HepG2 (cell line): ENCODE data around the gene ZSCAN31. TPM values are rescaled to one million over a fixed set of nuclear protein-coding genes. Genes with fewer than 3 reads are reported as not detected.
A peak's percentile ranks its signal among the peaks of the same experiment; 100 is the strongest.

Experiments
- ATAC-seq: fragments of 200-7000 bp; cut with Tn5 transposase; 3 replicates; pipeline ENCODE4 v1.9.1; 2020; ENCODE audit warnings: mild to moderate bottlenecking, moderate library complexity
- BruUV-seq: library from RNA; stranded (reverse); fragments of 400-500 nt; replicated peaks from 2 replicates; lab custom pipeline; 2021; lab: Mats Ljungman, UMichigan
- CTCF ChIA-PET: fragments of 300-600 bp; formaldehyde crosslinking; extraction: SDS; loops from one replicate; lab custom pipeline; 2021; ENCODE audit warnings: low total read pairs, inconsistent platforms, low intra/inter-chr PET ratio; lab: Yijun Ruan, JAX
- POLR2A ChIA-PET: fragments of 350-600 bp; sonication (Branson Sonifier 250); formaldehyde crosslinking; loops from one replicate; lab custom pipeline; 2020; ENCODE audit warnings: antibody characterized with exemption, inconsistent platforms; lab: Yijun Ruan, JAX
- DNase-seq: peaks from one replicate; pipeline ENCODE4 v3.0.0-alpha.2; 2015; ENCODE audit warnings: low spot score
- FAIRE-seq: peaks from 3 replicates; lab custom pipeline; 2011; peaks lifted over from hg19 to GRCh38; lab: Jason Lieb, UNC
- H2AFZ ChIP-seq: one replicate; pipeline ENCODE4 v1.6.1; 2011; ENCODE audit warnings: low read length, inconsistent platforms
- H3K27ac ChIP-seq: fragments of 300-600 bp; 3 replicates; pipeline ENCODE4 v1.8.0; 2011; ENCODE audit warnings: mixed run types, mild to moderate bottlenecking, mixed read lengths, low read length, inconsistent platforms; ENCODE audit not compliant: insufficient read depth; ENCODE audit errors: extremely low read length
- H3K27me3 ChIP-seq, 2 experiments: fragments of 200-600 bp in 1 of 2; 2 replicates in 1 of 2; 3 replicates in 1 of 2; pipeline versions ENCODE4 v1.6.0 to v1.8.0; 2011; ENCODE audit warnings: low read length in 2 of 2, mild to moderate bottlenecking in 2 of 2, moderate library complexity in 2 of 2, inconsistent platforms in 1 of 2; ENCODE audit not compliant: insufficient read depth in 2 of 2, control insufficient read depth in 1 of 2
- H3K36me3 ChIP-seq, 2 experiments: fragments of 200-600 bp in 1 of 2; replicated peaks in 1 of 2; 2 replicates in 1 of 2; 3 replicates in 1 of 2; pipeline versions ENCODE4 v1.5.1 to v1.8.0; 2011; ENCODE audit warnings: low read length in 2 of 2, inconsistent platforms in 1 of 2; ENCODE audit not compliant: insufficient read depth in 2 of 2, control insufficient read depth in 1 of 2
- H3K4me1 ChIP-seq: 2 replicates; pipeline ENCODE4 v1.5.1; 2012; ENCODE audit warnings: low read length, inconsistent platforms; ENCODE audit not compliant: insufficient read depth
- H3K4me2 ChIP-seq: 2 replicates; pipeline ENCODE4 v1.6.0; 2011; ENCODE audit warnings: low read depth, low read length, inconsistent platforms
- H3K4me3 ChIP-seq, 3 experiments: fragments of 200-600 bp in 1 of 3; sonication (generic), shearing (Covaris generic) in 1 of 3; replicated peaks in 1 of 3; 2 replicates each; pipeline ENCODE4 v1.5.1; 2011 to 2016; ENCODE audit warnings: low read length in 3 of 3, inconsistent platforms in 2 of 3, low read depth in 2 of 3, mild to moderate bottlenecking in 2 of 3, control low read depth in 1 of 3, mixed read lengths in 1 of 3; ENCODE audit not compliant: insufficient read depth in 1 of 3
- H3K79me2 ChIP-seq: one replicate; pipeline ENCODE4 v1.6.1; 2011; ENCODE audit warnings: low read length, inconsistent platforms; ENCODE audit not compliant: insufficient read depth
- H3K9ac ChIP-seq: 2 replicates; pipeline ENCODE4 v1.6.0; 2011; ENCODE audit warnings: mild to moderate bottlenecking, low read depth, low read length, inconsistent platforms; ENCODE audit not compliant: insufficient read depth
- H3K9me3 ChIP-seq: 2 replicates; pipeline ENCODE4 v1.5.1; 2012; ENCODE audit warnings: mild to moderate bottlenecking, low read length
- H4K20me1 ChIP-seq: 2 replicates; pipeline ENCODE4 v1.6.0; 2011; ENCODE audit warnings: inconsistent platforms, mild to moderate bottlenecking, low read length, moderate library complexity; ENCODE audit not compliant: insufficient read depth
- ARID2 ChIP-seq: sonication (generic); formaldehyde crosslinking; IDR thresholded peaks from 2 replicates; pipeline ENCODE4 v1.8.1; 2022; ENCODE audit warnings: mild to moderate bottlenecking, missing genetic modification reagents, borderline replicate concordance
- KLF9 ChIP-seq: IDR thresholded peaks from 2 replicates; pipeline ENCODE4 v1.6.1; 2016; ENCODE audit warnings: low read depth
- MAF1 ChIP-seq: sonication (generic); formaldehyde crosslinking; IDR thresholded peaks from 2 replicates; pipeline ENCODE4 v1.5.0; 2020; ENCODE audit warnings: missing genetic modification reagents, borderline replicate concordance
- MAFK ChIP-seq, 2 experiments: IDR thresholded peaks in 1 of 2; conservative IDR thresholded peaks in 1 of 2; 2 replicates each; pipeline ENCODE4 v1.6.1; 2011; ENCODE audit warnings: improper control_type of control experiment in 2 of 2, low read length in 2 of 2
- MIER2 ChIP-seq: IDR thresholded peaks from 2 replicates; pipeline ENCODE4 v1.6.1; 2016; ENCODE audit warnings: missing biosample characterization, missing genetic modification reagents
- MIXL1 ChIP-seq: IDR thresholded peaks from 2 replicates; pipeline ENCODE4 v1.6.1; 2016
- MTF2 ChIP-seq: sonication (generic); formaldehyde crosslinking; IDR thresholded peaks from 2 replicates; pipeline ENCODE4 v1.5.0; 2020; ENCODE audit warnings: missing genetic modification reagents, borderline replicate concordance
- SIX4 ChIP-seq: sonication (generic); formaldehyde crosslinking; IDR thresholded peaks from 2 replicates; pipeline ENCODE4 v1.4.0; 2020; ENCODE audit warnings: missing genetic modification reagents
- SMAD1 ChIP-seq: sonication (generic); formaldehyde crosslinking; IDR thresholded peaks from 2 replicates; pipeline ENCODE4 v1.4.0; 2020; ENCODE audit warnings: missing genetic modification reagents, low read depth, mild to moderate bottlenecking, borderline replicate concordance
- ZFP82 ChIP-seq: sonication (generic); formaldehyde crosslinking; IDR thresholded peaks from 2 replicates; pipeline ENCODE4 v1.5.1; 2020; ENCODE audit warnings: mild to moderate bottlenecking, missing genetic modification reagents, borderline replicate concordance
- ZNF282 ChIP-seq: fragments of 450-650 bp; IDR thresholded peaks from 2 replicates; pipeline ENCODE4 v1.6.1; 2018; ENCODE audit not compliant: partially characterized antibody
- WGBS: methylation state at CpG from one replicate; pipeline ENCODE4 v1.1.6; 2017; ENCODE audit warnings: low lambda C conversion rate; 5-methylcytosine and 5-hydroxymethylcytosine counted together
- in situ Hi-C: cut with HindIII; loops from 2 replicates; pipeline ENCODE4 v1.10.0; 2017; ENCODE audit warnings: low pct_unique_long_range_greater_than_20kb; ENCODE audit not compliant: extremely low pct_ligation_motif_present
- intact Hi-C: fragments of 100-400 bp; cut with micrococcal nuclease; formaldehyde crosslinking; loops from one replicate; pipeline ENCODE4 v1.10.0; 2022; ENCODE audit not compliant: unreplicated experiment
- polyA plus RNA-seq, 8 experiments: library from polyadenylated mRNA; depleted of rRNA in 3 of 8; stranded (reverse) in 7 of 8; unstranded in 1 of 8; fragments of >200 nt; fragmentation: Illumina TruSeq in 4 of 8; extraction: Trizol in 4 of 8; gene quantifications; 2 replicates each; pipeline versions ENCODE4 v1.2.1 to v1.2.3, GENCODE V29; 2011 to 2016; ENCODE audit warnings: low read depth in 4 of 8, missing spikeins in 1 of 8, mixed read lengths in 1 of 8; ENCODE audit not compliant: insufficient read depth in 1 of 8
- total RNA-seq, 5 experiments: library from RNA; depleted of rRNA; stranded (reverse); fragments of >200 nt; fragmentation: Illumina TruSeq; extraction: Trizol; gene quantifications; 2 replicates each; pipeline ENCODE4 v1.2.3, GENCODE V29; 2016; ENCODE audit warnings: low read depth in 1 of 5

Gene ZSCAN31
- total and polyA plus RNA-seq, 2 of the 13 experiments (the other 11 are each of a cell fraction or from before 2014, with no cell fraction given): 5.3 to 6.2 TPM

GRCh38 chr6:28349344-28349891 lies 13.5 kb upstream of the ZSCAN31 start:
- TF ChIP-seq ARID2 (CRISPR knock-in tag) (0 out of 2 replicates have a peak, but pooled peaks have one; percentile 47), SIX4 (CRISPR knock-in tag) (0 out of 2 replicates have a peak, but pooled peaks have one; percentile 12), ZFP82 (CRISPR knock-in tag) (peak; percentile 34; the same call in 1 of the 2 replicates), SMAD1 (CRISPR knock-in tag) (no peak), MTF2 (CRISPR knock-in tag) (no peak; the same call in 1 of the 2 replicates), MIER2 (CRISPR knock-in tag) (peak; percentile 51; the same call in 1 of the 2 replicates), MAFK (conservative IDR thresholded peaks at IDR 0.05 in 1 of 2, IDR thresholded peaks at IDR 0.05 in 1 of 2; ENCODE audit: low read length in 2 of 2) (0 out of 4 replicates have a peak, but pooled peaks of 1 of the 2 experiments have one; percentile 14), ZNF282 (no peak), MAF1 (CRISPR knock-in tag) (0 out of 2 replicates have a peak, but pooled peaks have one; percentile 8), KLF9 (CRISPR knock-in tag) (0 out of 2 replicates have a peak, but pooled peaks have one; percentile 29), MIXL1 (0 out of 2 replicates have a peak, but pooled peaks have one; percentile 12)
- no TSS peak for BruUV-seq
- WGBS: 3% methylated on average over 9 of the region's 9 CpGs
- Histone ChIP-seq H3K27me3 (no peaks in the 10 kb centered on the region; a peak in 1 of 5 replicates), H3K4me3 (peak overlapping the region; percentile 63 to 98 (median 85)), H4K20me1 (no peaks in the 10 kb centered on the region), H3K27ac (peak overlapping the region; percentile 77), H3K36me3 (no peaks in the 10 kb centered on the region), H3K9me3 (no peaks in the 10 kb centered on the region), H3K4me1 (peaks cover 32% of the 10 kb centered on the region), H3K4me2 (peak overlapping the region; percentile 92), H2AFZ (peak overlapping the region; percentile 99), H3K79me2 (peaks cover 26% of the 10 kb centered on the region), H3K9ac (peak overlapping the region; percentile 78)
- ChIA-PET CTCF (no interaction called here), POLR2A (interaction anchor here (0.6 to 2.3 kb wide), 14 partner anchors 12 to 225 kb away, joined by 3 to 28 read pairs (median 6); partner anchors contain the start of genes PGBD1, ZKSCAN4, ZKSCAN8 and ZSCAN12)
- DNase-seq (no peak), ATAC-seq (no peak), FAIRE-seq (no peak)
- in situ Hi-C loops (no loop called here), intact Hi-C loops (loop anchor here (1.0 kb wide), 2 partner anchors 34 to 97 kb away; partner anchors contain the start of gene ZKSCAN4)
